K562 (cell line): ENCODE data around the gene NACC1. TPM values are rescaled to one million over a fixed set of nuclear protein-coding genes. Genes with fewer than 3 reads are reported as not detected.

Experiments
- ARNT ChIP-seq, 2 experiments: fragments of 450-650 bp; IDR thresholded peaks; 2 replicates each; pipeline ENCODE4 v1.6.1; 2016; ENCODE audit warnings: mild to moderate bottlenecking in 1 of 2
- CCAR2 ChIP-seq: fragments of 200-400 bp; formaldehyde crosslinking; IDR thresholded peaks from 2 replicates; pipeline ENCODE4 v1.6.1; 2017; ENCODE audit warnings: mild to moderate bottlenecking, low read depth, low read length
- GMEB1 ChIP-seq: fragments of 250-450 bp; sonication (Bioruptor Pico); IDR thresholded peaks from 2 replicates; pipeline ENCODE4 v1.4.0; 2020; ENCODE audit warnings: mild to moderate bottlenecking
- HDAC8 ChIP-seq: fragments of 450-650 bp; IDR thresholded peaks from 2 replicates; pipeline ENCODE4 v1.6.1; 2016; ENCODE audit warnings: mild to moderate bottlenecking, missing genetic modification characterization, moderate library complexity, missing compliant biosample characterization
- HMG20B ChIP-seq: fragments of 250-450 bp; sonication (Bioruptor Pico); IDR thresholded peaks from 2 replicates; pipeline ENCODE4 v1.5.0; 2021; ENCODE audit warnings: mild to moderate bottlenecking
- IFI16 ChIP-seq: fragments of 250-450 bp; sonication (Bioruptor Pico); IDR thresholded peaks from 2 replicates; pipeline ENCODE4 v2.1.2; 2022; ENCODE audit warnings: mild to moderate bottlenecking, inconsistent platforms
- KDM5B ChIP-seq: fragments of 200-600 bp; sonication (generic); IDR thresholded peaks from 2 replicates; pipeline ENCODE4 v1.6.1; 2012; ENCODE audit warnings: low read depth, mild to moderate bottlenecking, moderate library complexity, low read length, control low read depth, inconsistent platforms; ENCODE audit not compliant: insufficient replicate concordance
- MAFF ChIP-seq: IDR thresholded peaks from 2 replicates; pipeline ENCODE4 v1.6.1; 2012; ENCODE audit warnings: low read length, improper control_type of control experiment
- RREB1 ChIP-seq: fragments of 250-450 bp; sonication (Bioruptor Pico); IDR thresholded peaks from 2 replicates; pipeline ENCODE4 v1.4.0; 2020
- SMAD2 ChIP-seq: fragments of 150-350 bp; IDR thresholded peaks from 2 replicates; pipeline ENCODE4 v1.6.1; 2014; ENCODE audit warnings: low read depth, mild to moderate bottlenecking, low read length
- THRAP3 ChIP-seq: fragments of 450-650 bp; IDR thresholded peaks from 2 replicates; pipeline ENCODE4 v1.6.1; 2016; ENCODE audit warnings: mild to moderate bottlenecking, inconsistent platforms, borderline replicate concordance
- ZKSCAN3 ChIP-seq: fragments of 250-450 bp; sonication (Bioruptor Pico); IDR thresholded peaks from 2 replicates; pipeline ENCODE4 v1.4.0; 2020
- ZNF444 ChIP-seq: fragments of 250-450 bp; sonication (Bioruptor Pico); IDR thresholded peaks from 2 replicates; pipeline ENCODE4 v1.4.0; 2020; ENCODE audit warnings: mild to moderate bottlenecking, moderate library complexity
- ZNF592 ChIP-seq: fragments of 450-650 bp; IDR thresholded peaks from 2 replicates; pipeline ENCODE4 v1.6.1; 2017; ENCODE audit warnings: antibody characterized with exemption, mild to moderate bottlenecking
- ZNF639 ChIP-seq, 2 experiments: fragments of 200-800 bp in 1 of 2; sonication (Bioruptor generic) in 1 of 2; sonication (generic) in 1 of 2; formaldehyde crosslinking in 1 of 2; IDR thresholded peaks in 1 of 2; conservative IDR thresholded peaks in 1 of 2; 2 replicates each; pipeline versions ENCODE4 v1.5.0 to v1.6.1; 2016 to 2020; ENCODE audit warnings: missing compliant biosample characterization in 1 of 2, missing genetic modification characterization in 1 of 2, missing genetic modification reagents in 1 of 2
- polyA plus RNA-seq, 8 experiments: library from polyadenylated mRNA; depleted of rRNA in 4 of 8; stranded (reverse) in 5 of 8; unstranded in 3 of 8; fragments of >200 nt; fragmentation: Nextera tagmentation in 2 of 8; fragmentation: Illumina TruSeq in 1 of 8; extraction: Ambion mirVana in 2 of 8; extraction: Trizol in 1 of 8; gene quantifications; 2 replicates each; pipeline versions ENCODE4 v1.2.1 to v1.2.3, GENCODE V29; 2011 to 2014; ENCODE audit warnings: inconsistent platforms in 1 of 8, missing spikeins in 1 of 8
- total RNA-seq, 7 experiments: library from RNA; depleted of rRNA in 6 of 7; stranded (reverse); fragments of >200 nt in 6 of 7; fragmentation: Illumina TruSeq in 2 of 7; extraction: Trizol in 2 of 7; gene quantifications; 2 replicates each; pipeline versions ENCODE4 v1.2.1 to v1.2.3, GENCODE V29; 2011 to 2021; ENCODE audit warnings: low replicate concordance in 1 of 7

The NACC1 gene
- total and polyA plus RNA-seq, 9 of the 15 experiments (the other 6 are each of a cell fraction or from before 2014, with no cell fraction given), result 0.04 to 96.6 (median 25.8) TPM

GRCh38 chr19:13152974-13153568 is 35.0 kb downstream of the NACC1 start (continued):
- peak; percentile 100 for TF ChIP-seq KDM5B
- no peak for TF ChIP-seq ARNT (IDR thresholded peaks at IDR 0.05)
- peak in 1 of 2 experiments; percentile 57; a peak in 1 of 4 replicates for TF ChIP-seq ZNF639 (CRISPR knock-in tag; conservative IDR thresholded peaks at IDR 0.05 in 1 of 2, IDR thresholded peaks at IDR 0.05 in 1 of 2)
- TF ChIP-seq GMEB1, result peak; percentile 49; the same call in 1 of the 2 replicates
- no peak for TF ChIP-seq HMG20B
- no peak for TF ChIP-seq MAFF
- peak; percentile 52; the same call in 1 of the 2 replicates for TF ChIP-seq RREB1 (CRISPR knock-in tag)
- TF ChIP-seq ZNF444, result no peak
- TF ChIP-seq ZNF592, result no peak
- TF ChIP-seq THRAP3, result peak; percentile 99
- TF ChIP-seq CCAR2, result no peak
- no peak for TF ChIP-seq SMAD2
- TF ChIP-seq HDAC8 (tag), result no peak
- no peak for TF ChIP-seq ZKSCAN3 (CRISPR knock-in tag)
- TF ChIP-seq IFI16 (CRISPR knock-in tag), result no peak
